ENCODE measurements around the gene MRPS31.

DNA sequence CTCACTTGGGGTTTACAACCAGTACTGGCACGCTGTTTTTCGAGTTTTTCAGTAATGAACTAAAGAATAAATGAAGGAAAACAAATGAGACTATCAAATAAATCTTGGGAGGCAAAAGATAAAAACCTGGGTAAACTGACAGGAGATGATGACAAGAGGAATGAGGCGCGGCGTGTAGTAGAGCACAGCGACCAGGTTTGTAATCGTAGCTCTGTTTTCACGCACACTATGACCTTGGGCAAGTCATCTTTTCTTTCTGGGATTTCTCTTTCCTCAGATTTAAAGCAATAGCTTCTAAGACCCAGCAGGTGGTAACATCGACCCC is 419 bp downstream of the MRPS31 start:
- TF ChIP-seq CTCF (IDR thresholded peaks at IDR 0.05): no peak
- no peak for TF ChIP-seq EZH2 (IDR thresholded peaks at IDR 0.05; ENCODE audit: borderline replicate concordance, insufficient read depth, low read depth, low read length, poor library complexity, severe bottlenecking)

Measured in B cell (primary cell).